Erythroblast (primary cell): ENCODE measurements around the gene CBLIF.
"Not testable (repeated sequence)": the region's sequence is repeated elsewhere in the genome, so short reads cannot be mapped to it uniquely, and the experiment has no call there.

ENCODE experiments used
- DNase-seq, 2 experiments: peaks; one replicate each; lab custom pipeline; 2025; lab: John Stamatoyannopoulos, UW
- GATA1 ChIP-seq: IDR thresholded peaks from 2 replicates; pipeline ENCODE4 v1.6.1; 2011; ENCODE audit warnings: low read depth, mild to moderate bottlenecking, control low read depth, low read length, moderate library complexity
- POLR2A ChIP-seq: IDR thresholded peaks from 2 replicates; pipeline ENCODE4 v1.6.1; 2011; ENCODE audit warnings: mild to moderate bottlenecking, low read length

Gene CBLIF

GRCh38 chr11:59792507-59792906 lies 52.8 kb downstream of the CBLIF start:
- no peak for DNase-seq
- TF ChIP-seq GATA1 (no peak), POLR2A (no peak)

GRCh38 chr11:59791639-59792038 lies 53.7 kb downstream of the CBLIF start:
- TF ChIP-seq GATA1 (no peak), POLR2A (no peak)
- DNase-seq, result no peak

- TF ChIP-seq GATA1 (no peak), POLR2A (no peak)
- DNase-seq, result no peak
Measured at GRCh38 chr11:59787816-59788215, 57.5 kb downstream of the CBLIF start.

GRCh38 chr11:59787255-59787588 lies 58.1 kb downstream of the CBLIF start:
- TF ChIP-seq POLR2A (no peak), GATA1 (no peak)
- no peak for DNase-seq

GRCh38 chr11:59785818-59786217 lies 59.5 kb downstream of the CBLIF start:
- DNase-seq, result no peak
- TF ChIP-seq GATA1, result no peak
- no peak for TF ChIP-seq POLR2A

DNA sequence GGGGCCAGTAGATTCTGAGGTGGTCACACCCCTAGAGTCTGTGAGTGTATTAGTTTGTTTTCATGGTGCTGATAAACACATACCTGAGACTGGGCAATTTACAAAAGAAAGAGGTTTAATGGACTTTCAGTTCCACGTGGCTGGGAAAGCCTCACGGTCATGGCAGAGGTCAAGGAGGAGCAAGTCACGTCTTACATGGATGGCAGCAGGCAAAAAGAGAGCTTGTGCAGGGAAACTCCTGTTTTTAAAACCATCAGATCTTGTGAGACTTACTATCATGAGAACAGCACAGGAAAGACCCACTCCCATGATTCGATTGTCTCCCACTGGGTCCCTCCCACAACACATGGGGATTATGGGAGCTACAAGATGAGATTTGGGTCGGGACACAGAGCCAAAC lies 60.9 kb downstream of the CBLIF start:
- not testable (repeated sequence) for DNase-seq

GRCh38 chr11:59783632-59784090 lies 61.6 kb downstream of the CBLIF start:
- DNase-seq, result no peak
- TF ChIP-seq GATA1 (no peak), POLR2A (no peak)

DNA sequence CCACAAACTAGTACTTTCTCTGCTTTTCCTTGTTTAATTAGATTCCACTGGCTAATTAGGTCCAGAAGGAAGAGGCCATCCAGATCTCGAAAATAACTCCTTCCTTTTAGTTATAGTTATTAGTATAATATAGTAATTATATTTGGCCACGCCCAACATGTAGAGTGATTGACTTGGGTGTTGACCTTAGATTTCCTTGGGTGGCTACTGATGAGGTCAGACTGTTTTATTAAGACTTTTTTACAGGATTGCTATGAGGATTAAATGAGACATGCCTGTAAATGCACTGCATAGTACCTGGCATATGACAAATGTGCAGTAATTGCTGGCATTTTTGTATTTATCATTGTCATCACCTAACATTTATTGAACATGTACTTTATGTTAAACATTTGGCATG lies 63.2 kb downstream of the CBLIF start:
- DNase-seq, result no peak
- TF ChIP-seq POLR2A (no peak), GATA1 (no peak)

DNA sequence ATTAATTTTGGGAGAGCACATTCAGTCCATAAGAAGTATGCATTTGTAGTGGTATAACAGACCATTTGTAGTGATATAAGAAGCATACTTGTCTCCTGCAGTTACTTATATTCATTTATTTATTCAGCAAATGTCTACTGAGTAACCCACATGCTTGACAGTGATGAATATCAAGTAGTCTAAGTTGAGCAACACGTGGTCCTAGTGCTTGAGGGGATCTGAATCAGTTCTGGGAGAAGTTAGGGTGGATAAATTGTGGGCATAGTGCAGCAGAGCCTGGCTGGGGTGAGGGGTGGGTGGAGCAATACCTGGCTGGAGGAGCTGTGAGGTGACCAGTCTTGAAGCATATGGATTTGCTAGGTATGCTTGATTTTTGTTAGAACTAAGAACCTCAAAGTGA lies 65.8 kb downstream of the CBLIF start:
- no peak for DNase-seq
- TF ChIP-seq GATA1 (no peak), POLR2A (no peak)
